Vagina (tissue), 2 donors: ENCODE measurements around the gene KIAA0513. TPM values are rescaled to one million over a fixed set of nuclear protein-coding genes. Genes with fewer than 3 reads are reported as not detected.

Experiments
- DNase-seq, 2 donors: peaks; one replicate each; pipeline ENCODE4 v3.0.0-alpha.2; 2017; ENCODE audit errors: extremely low spot score in 2 of 2
- H3K27ac ChIP-seq: fragments of 200-600 bp; sonication (generic); one replicate; pipeline ENCODE4 v1.5.1; 2019
- H3K27me3 ChIP-seq: fragments of 200-600 bp; sonication (generic); one replicate; pipeline ENCODE4 v1.5.1; 2019
- H3K36me3 ChIP-seq, 2 donors: fragments of 200-600 bp; sonication (generic); one replicate each; pipeline ENCODE4 v1.5.1; 2017 to 2019
- H3K4me1 ChIP-seq: fragments of 200-600 bp; sonication (generic); one replicate; pipeline ENCODE4 v1.5.1; 2019
- H3K4me3 ChIP-seq, 2 donors: fragments of 200-600 bp; sonication (generic); 1 replicate in 1 of 2; 2 replicates in 1 of 2; pipeline ENCODE4 v1.5.1; 2016 to 2019
- H3K9me3 ChIP-seq: fragments of 200-600 bp; sonication (generic); one replicate; pipeline ENCODE4 v1.5.1; 2019
- CTCF ChIP-seq, 3 experiments: fragments of 450-650 bp in 2 of 3; fragments of 200-600 bp in 1 of 3; sonication (generic) in 1 of 3; IDR thresholded peaks; one replicate each; pipeline ENCODE4 v1.5.1; 2017 to 2019; ENCODE audit warnings: antibody characterized with exemption in 3 of 3, mild to moderate bottlenecking in 2 of 3, moderate library complexity in 2 of 3
- POLR2A ChIP-seq, 2 donors: fragments of 450-650 bp; IDR thresholded peaks; one replicate each; pipeline ENCODE4 v1.6.1; 2017; ENCODE audit warnings: antibody characterized with exemption in 2 of 2, mild to moderate bottlenecking in 2 of 2, moderate library complexity in 2 of 2
- POLR2AphosphoS5 ChIP-seq, 2 donors: sonication (generic); formaldehyde crosslinking; IDR thresholded peaks; one replicate each; pipeline ENCODE4 v1.9.0; 2017; ENCODE audit warnings: antibody characterized with exemption in 2 of 2, mild to moderate bottlenecking in 2 of 2, low read depth in 1 of 2; ENCODE audit not compliant: insufficient read depth in 1 of 2
- intact Hi-C: fragments of 100-400 bp; cut with DNase I; formaldehyde crosslinking; loops from one replicate; pipeline ENCODE4 v1.15.1; 2023
- total RNA-seq: library from RNA; depleted of rRNA; stranded (reverse); fragments of >200 nt; gene quantifications from one replicate; pipeline ENCODE4 v1.2.3, GENCODE V29; 2016

KIAA0513 gene
- total RNA-seq, 1 donor from 2014 or later, result 26.8 TPM

DNA sequence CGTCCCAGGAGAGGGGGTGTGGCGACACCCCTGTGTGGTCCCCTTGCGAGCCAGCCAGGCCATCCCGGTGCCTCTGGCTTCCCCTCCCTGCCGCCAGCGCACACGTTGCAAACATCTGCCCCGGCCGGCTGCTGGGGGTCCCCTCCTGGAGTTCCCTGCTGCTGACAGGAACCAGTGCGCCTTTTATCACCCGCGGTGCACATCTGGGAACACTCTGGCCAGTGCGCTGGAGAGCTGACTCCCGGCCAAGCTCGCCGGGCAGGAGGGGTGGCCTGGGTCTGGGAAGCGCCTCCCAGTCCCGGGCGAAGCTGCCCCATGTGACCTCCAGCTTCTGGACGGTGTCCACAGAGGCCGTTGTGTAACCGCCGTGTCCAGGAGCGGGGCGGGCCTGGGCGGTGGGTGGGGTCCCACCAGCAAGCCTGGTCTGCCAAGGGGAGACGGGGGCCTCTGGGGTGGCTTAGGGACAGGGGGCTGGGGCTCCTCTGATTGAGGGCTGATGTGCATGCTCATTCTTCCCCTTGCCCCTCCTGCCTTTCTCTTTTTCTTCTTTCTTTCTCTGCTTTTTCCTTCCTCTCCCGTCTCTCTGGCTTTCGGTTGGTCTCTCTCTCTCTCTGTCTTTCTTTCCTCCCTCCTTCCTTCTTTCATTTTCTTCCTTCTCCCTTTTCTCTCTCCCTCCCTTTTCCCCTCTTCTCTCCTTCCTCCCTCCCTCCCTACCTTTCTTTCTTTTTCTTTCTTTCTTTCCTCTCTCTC is 109.9 kb downstream of the KIAA0513 start:
- DNase-seq, result peak in 1 of 2 donors; percentile 93
- Histone ChIP-seq H3K4me3 (peak overlapping the region; percentile 30 to 37), H3K27me3 (no peaks in the 10 kb centered on the region), H3K9me3 (no peaks in the 10 kb centered on the region), H3K27ac (peak overlapping the region; percentile 81), H3K36me3 (no peaks in the 10 kb centered on the region), H3K4me1 (peaks cover 25% of the 10 kb centered on the region)
- intact Hi-C loops, result no loop called here
- no peak for TF ChIP-seq POLR2A (IDR thresholded peaks at IDR 0.05)
- peak; percentile 87 to 91 for TF ChIP-seq POLR2AphosphoS5 (IDR thresholded peaks at IDR 0.05; ENCODE audit: insufficient read depth in 1 of 2, low read depth in 1 of 2)

GRCh38 chr16:85138073-85138824 is 110.7 kb downstream of the KIAA0513 start:
- Histone ChIP-seq H3K27me3 (no peaks in the 10 kb centered on the region), H3K4me1 (peaks cover 25% of the 10 kb centered on the region), H3K36me3 (no peaks in the 10 kb centered on the region), H3K27ac (peak overlapping the region; percentile 81), H3K4me3 (peak overlapping the region in 1 of 2 donors; percentile 30), H3K9me3 (no peaks in the 10 kb centered on the region)
- no peak for DNase-seq
- intact Hi-C loops, result no loop called here
- TF ChIP-seq POLR2AphosphoS5 (IDR thresholded peaks at IDR 0.05; ENCODE audit: insufficient read depth in 1 of 2, low read depth in 1 of 2), result no peak
- no peak for TF ChIP-seq CTCF (IDR thresholded peaks at IDR 0.05)
- no peak for TF ChIP-seq POLR2A (IDR thresholded peaks at IDR 0.05)

GRCh38 chr16:85138825-85139627 is 111.4 kb downstream of the KIAA0513 start:
- Histone ChIP-seq H3K27ac (no peak overlapping the region), H3K27me3 (no peaks in the 10 kb centered on the region), H3K36me3 (no peaks in the 10 kb centered on the region), H3K9me3 (no peaks in the 10 kb centered on the region), H3K4me3 (no peak overlapping the region), H3K4me1 (peaks cover 25% of the 10 kb centered on the region)
- DNase-seq, result no peak
- intact Hi-C loops, result no loop called here
- TF ChIP-seq CTCF (IDR thresholded peaks at IDR 0.05) (no peak), POLR2A (IDR thresholded peaks at IDR 0.05) (no peak), POLR2AphosphoS5 (IDR thresholded peaks at IDR 0.05; ENCODE audit: insufficient read depth in 1 of 2, low read depth in 1 of 2) (no peak)

DNA sequence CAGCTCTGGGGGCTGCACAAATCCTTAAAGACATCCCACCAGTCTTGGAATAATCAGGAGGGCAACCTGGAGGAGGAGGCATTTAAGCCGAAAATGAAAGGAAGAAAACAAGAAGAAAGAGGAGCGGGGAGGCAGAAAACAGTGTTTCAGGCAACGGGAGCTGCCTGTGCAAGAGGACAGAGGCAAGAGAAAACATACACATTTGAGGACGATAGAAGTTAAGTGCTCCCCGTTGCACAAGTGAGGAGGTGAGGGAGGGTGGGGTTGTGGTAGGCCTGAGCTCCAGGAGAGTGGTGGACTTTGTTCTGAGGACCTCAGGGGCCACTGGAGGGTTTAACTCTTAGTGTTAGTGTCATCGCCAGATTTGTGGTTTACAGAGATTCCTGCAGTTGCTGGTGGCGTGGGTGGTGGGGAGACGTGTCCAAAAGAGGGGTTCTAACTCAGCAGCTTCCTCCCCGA is 112.3 kb downstream of the KIAA0513 start:
- Histone ChIP-seq H3K27me3 (no peaks in the 10 kb centered on the region), H3K4me3 (no peak overlapping the region), H3K9me3 (no peaks in the 10 kb centered on the region), H3K36me3 (no peaks in the 10 kb centered on the region), H3K4me1 (peaks cover 25% of the 10 kb centered on the region), H3K27ac (no peak overlapping the region)
- DNase-seq, result no peak
- intact Hi-C loops, result no loop called here
- no peak for TF ChIP-seq CTCF (IDR thresholded peaks at IDR 0.05)
- no peak for TF ChIP-seq POLR2AphosphoS5 (IDR thresholded peaks at IDR 0.05; ENCODE audit: insufficient read depth in 1 of 2, low read depth in 1 of 2)
- no peak for TF ChIP-seq POLR2A (IDR thresholded peaks at IDR 0.05)

DNA sequence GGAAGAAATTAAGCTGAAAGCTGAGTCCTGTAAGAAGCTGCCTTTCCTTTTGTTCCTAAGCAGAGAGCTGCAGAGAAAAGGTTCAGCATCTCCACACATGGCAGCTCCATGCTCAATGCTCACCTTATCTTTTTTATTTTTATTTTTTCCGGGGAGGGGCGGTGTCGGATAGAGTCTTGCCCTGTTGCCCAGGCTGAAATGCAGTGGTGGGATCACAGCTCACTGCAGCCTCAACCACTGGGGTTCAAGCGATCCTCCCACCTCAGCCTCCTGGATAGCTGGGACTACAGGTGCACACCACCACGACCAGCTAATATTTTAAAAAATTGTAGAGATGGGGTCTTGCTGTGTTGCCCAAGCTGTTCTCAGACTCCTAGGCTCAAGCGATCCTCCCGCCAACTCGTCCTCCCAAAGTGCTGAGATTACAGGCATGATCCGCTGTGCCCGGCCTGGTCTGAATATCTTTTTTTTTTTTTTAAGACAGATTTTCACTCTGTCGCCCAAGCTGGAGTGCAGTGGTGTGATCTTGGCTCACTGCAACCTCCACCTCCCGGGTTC is 112.9 kb downstream of the KIAA0513 start:
- TF ChIP-seq POLR2AphosphoS5 (IDR thresholded peaks at IDR 0.05; ENCODE audit: insufficient read depth in 1 of 2, low read depth in 1 of 2) (no peak), POLR2A (IDR thresholded peaks at IDR 0.05) (no peak), CTCF (IDR thresholded peaks at IDR 0.05) (no peak)
- no peak for DNase-seq
- no peaks in the 10 kb centered on the region for H3K36me3 ChIP-seq
- intact Hi-C loops, result no loop called here
- peaks cover 25% of the 10 kb centered on the region for H3K4me1 ChIP-seq
- H3K9me3 ChIP-seq, result no peaks in the 10 kb centered on the region
- no peak overlapping the region for H3K4me3 ChIP-seq
- H3K27me3 ChIP-seq, result no peaks in the 10 kb centered on the region
- H3K27ac ChIP-seq, result no peak overlapping the region
